HG03521 (cell line): ENCODE results near the gene RAPGEF2.
"Not testable (repeated sequence)": the region's sequence is repeated elsewhere in the genome, so short reads cannot be mapped to it uniquely, and the experiment has no call there.

ENCODE experiments used
- ATAC-seq: cut with Tn5 transposase; IDR thresholded peaks from one replicate; pipeline ENCODE4 v1.9.1; 2021; ENCODE audit warnings: mild to moderate bottlenecking, moderate library complexity; ENCODE audit not compliant: unreplicated experiment

RAPGEF2 gene

GRCh38 chr4:159235779-159236368, 133.0 kb downstream of the RAPGEF2 start:
- ATAC-seq, result no peak

- no peak for ATAC-seq
These were observed 135.1 kb downstream of the RAPGEF2 start for GRCh38 chr4:159237975-159238374.

DNA sequence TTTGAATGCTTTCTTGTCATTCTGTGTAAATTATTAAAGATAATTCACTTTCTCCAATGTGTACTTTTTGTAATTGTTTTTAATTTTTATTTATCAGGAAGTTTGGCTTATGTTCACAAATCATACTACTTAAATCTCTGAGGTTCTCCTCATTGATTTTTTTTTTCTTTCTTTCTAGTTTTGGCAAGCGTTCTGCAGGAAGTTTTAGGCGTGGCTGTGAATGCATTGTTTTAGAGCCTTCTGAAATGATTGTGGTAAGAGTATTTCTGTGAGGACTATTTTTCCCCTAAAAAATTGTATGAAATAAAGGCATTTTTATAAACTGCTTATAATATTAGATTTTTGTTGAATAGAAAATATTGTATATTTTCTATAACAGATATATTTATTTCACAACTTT, 135.8 kb downstream of the RAPGEF2 start:
- no peak for ATAC-seq

GRCh38 chr4:159239629-159240028, 136.8 kb downstream of the RAPGEF2 start:
- no peak for ATAC-seq

DNA sequence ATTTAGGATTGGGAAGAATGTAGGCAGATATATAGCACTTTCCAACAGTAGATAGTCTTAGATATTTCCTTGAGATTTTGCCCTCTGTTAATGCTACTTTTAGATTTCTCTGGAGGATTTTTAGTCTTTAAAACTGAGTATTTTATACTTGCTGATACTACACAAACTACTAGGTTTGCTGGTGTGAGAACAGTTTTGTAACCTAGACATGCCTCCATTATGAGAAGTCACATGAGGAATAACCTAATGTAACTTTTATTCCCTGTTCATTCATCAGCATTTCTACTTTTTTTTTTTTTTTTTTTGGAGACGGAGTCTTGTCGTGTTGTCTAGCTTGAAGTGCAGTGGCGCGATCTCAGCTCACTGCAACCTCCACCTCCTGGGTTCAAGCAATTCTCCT, 137.2 kb downstream of the RAPGEF2 start:
- no peak for ATAC-seq

DNA sequence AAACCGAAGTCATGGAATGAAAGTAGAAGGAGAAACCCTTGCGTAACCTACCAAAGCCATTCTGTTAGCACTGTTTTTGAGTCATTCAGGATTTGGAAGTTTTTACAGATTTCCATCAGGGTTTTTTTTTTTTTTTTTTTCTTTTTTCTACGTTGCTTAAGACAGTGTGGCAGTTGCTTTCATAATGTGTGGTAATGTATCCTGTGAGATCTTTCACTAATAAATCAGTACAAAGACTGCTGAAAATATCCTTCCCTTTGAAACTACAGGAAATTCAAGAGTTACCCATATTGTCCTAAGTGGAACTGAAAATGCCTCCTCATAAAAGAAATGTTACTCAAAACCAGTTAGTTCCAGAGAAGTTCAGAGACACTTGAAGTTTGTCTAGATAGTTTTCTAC, 137.8 kb downstream of the RAPGEF2 start:
- ATAC-seq, result no peak

- no peak for ATAC-seq
These were observed 139.5 kb downstream of the RAPGEF2 start for GRCh38 chr4:159242427-159242826.

DNA sequence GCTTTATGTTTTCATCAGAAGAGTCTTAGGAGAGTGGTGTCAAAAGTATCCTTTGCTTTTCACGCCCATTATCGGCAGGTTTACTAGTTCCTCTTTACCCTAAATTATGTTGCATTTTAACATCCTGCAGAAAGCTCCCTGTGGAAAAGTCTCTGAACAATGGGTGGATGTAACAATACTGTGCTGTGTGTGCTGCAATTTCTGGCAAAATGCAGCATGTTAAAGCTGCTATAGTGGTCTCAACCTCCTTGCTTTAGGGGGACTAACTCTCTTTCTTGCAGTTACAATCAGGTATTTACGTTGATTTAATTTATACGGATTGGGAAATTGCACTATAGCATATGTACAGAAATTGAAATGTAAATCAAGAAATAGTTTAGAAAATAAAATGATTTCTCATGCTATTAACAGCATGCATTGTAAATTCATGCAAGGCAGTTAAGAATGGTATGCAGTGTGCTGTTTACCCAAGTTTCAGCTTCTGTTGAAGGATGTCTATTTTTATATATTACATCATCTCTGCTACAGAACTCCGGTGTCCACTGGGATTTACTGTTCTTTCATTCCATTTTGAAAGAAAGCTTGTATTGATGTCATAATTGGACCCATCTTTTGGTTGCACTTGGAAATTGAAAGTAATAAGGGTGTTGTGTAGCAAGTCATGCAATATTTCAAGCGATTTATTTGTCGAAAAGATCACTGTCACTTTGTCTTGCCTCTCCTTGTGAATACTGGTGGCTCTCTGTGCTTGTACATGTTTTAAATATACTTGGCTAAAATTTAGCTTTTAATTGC, 145.7 kb downstream of the RAPGEF2 start:
- no peak for ATAC-seq

DNA sequence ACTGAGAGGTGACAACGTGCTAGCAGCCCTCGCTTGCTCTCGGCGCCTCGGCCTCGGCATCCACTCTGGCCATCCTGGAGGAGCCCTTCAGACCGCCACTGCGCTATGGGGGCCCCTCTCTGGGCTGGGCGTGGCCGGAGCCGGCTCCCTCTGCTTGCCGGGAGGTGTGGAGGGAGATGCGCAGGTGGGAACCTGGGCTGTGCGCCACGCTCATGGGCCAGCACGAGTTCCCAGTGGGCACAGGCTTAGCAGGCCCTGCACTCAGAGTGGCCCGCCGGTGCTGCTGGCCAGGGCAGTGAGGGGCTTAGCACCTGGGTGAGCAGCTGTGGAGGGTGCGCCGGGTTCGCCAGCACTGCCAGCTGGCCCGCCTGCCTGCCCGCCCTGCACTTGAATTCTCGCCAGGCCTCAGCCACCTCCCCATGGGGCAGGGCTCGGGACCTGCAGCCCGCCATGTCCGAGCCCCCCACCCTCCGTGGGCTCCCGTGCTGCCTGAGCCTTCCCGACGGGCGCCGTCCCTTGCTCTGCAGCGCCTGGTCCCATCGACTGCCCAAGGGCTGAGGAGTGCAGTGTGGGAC, 148.0 kb downstream of the RAPGEF2 start:
- no peak for ATAC-seq

DNA sequence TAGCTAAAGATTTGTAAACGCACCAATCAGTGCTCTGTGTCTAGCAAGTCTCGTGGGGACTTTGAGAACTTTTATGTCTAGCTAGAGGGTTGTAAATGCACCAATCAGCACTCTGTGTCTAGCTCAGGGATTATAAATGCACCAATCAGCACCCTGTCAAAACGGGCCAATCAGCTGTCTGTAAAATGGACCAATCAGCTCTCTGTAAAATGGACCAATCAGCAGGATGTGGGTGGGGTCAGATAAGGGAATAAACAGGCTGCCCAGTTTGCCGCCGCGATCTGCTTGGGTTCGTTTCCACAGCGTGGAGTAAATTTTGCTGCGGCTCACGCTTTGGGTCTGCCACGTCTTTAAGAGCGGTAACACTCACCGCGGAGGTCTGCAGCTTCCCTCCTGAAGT, 148.7 kb downstream of the RAPGEF2 start:
- not testable (repeated sequence) for ATAC-seq

- no peak for ATAC-seq
These were observed 149.6 kb downstream of the RAPGEF2 start for GRCh38 chr4:159252491-159252890.

- ATAC-seq, result no peak
These were observed 153.2 kb downstream of the RAPGEF2 start for GRCh38 chr4:159256037-159256436.

DNA sequence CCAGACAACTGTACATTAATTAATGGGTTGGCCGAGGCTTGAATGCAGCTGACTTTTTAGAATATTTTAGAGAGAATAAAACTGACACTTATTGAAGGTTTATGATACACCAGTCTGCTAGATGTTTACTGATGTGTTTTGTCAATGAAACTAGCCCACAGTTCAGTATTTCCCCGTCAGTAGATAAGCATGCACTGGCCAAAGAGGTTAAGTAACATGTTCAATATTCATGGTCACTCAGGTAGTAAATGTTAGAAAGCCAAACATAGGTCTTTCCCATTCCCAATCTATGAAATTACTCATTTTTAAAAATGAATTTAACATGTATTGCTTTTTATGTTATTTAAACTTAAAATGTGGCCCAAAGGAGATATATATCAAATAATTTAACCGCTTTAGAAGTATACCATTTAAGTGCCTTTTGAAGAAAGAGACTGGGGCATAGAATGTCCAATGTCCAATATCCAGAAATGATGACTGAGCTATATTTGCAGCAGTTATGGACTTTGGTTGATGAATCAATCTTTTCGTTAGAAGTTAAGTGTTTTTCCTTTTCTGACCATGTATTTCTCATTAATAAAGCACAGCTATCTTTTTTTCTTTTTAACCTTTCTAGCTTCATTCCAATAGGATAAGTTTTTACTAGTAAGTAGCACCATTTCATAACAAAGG, 156.1 kb downstream of the RAPGEF2 start:
- ATAC-seq, result no peak

DNA sequence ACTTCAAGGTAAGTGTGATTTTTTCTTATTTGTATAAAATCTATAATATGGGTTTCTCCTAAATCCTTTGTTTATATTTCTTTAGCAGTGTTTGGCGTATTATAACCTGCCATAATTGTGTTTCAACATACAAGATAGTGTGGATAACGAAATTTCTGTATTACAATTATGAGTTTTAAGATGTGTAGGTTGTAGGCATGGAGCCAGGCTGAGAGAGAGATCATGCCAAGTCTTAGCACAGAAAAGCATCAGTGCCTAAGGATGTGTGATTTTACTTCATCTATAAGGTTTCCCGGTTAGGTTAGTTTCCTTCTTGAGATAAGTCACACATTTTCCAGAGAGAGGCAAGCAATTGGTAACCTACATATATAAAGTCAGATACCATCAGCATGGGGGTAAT, 161.2 kb downstream of the RAPGEF2 start:
- no peak for ATAC-seq

DNA sequence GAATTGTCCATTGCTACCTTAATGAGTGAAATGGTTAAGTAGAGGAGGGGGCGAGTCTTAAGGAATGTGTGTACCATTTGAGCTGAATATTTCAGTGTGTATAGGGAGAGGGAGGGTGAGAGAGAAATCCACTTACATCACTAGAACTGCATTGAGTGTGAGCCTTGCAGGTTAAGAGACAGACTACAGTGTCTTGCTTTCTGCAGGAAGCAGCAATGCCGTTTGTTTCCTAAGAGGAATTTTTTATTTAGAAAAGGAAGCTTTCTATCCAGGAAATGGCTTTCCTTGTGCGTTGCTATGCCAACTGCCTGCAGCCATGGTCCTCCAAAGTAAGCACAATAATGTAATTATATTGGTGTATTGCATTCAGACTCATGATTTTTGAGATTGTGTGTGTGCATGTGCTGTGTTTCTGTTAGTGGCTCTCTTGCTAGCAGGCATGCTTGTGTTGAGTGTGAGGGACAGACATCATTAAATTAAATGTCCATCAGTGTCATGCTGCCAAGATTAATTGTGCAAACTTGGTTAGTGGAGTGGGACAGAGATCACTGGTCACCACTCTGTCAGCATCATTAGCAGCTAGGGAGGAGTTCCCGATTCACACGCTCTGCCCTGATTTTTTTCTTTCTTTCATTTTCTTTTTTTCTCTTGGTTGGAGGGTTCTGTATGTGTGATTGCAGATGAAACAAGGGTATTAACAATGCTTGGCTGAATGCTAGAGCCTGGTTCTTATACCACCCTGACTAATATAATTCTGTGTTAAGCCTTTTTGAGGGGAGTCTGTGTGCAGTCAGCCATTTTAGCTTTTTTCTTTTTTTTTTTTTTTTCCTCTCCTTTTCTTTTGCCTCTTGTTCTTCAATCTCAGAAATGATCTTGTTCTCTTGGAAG, 164.3 kb downstream of the RAPGEF2 start:
- ATAC-seq, result peak; percentile 45

- ATAC-seq, result no peak
These were observed 165.0 kb downstream of the RAPGEF2 start for GRCh38 chr4:159267869-159268285.

DNA sequence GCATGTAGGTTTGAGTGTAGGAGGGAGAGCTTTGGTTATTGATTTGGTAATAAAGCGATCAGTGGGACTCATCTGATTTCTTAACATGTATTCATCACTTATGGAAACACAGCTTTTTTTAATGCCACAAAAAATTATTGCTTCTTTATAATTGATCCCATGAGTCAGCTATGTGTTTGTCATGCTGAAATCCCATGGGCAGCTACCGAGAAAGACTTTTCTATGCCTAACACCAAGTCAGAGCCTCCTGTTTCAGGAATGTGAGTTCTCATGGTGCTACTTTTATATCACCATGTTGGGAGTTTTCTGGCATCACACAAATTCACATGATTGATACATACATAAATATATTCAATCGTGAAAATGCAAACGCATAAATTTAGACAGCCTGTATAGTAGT, 165.7 kb downstream of the RAPGEF2 start:
- no peak for ATAC-seq

DNA sequence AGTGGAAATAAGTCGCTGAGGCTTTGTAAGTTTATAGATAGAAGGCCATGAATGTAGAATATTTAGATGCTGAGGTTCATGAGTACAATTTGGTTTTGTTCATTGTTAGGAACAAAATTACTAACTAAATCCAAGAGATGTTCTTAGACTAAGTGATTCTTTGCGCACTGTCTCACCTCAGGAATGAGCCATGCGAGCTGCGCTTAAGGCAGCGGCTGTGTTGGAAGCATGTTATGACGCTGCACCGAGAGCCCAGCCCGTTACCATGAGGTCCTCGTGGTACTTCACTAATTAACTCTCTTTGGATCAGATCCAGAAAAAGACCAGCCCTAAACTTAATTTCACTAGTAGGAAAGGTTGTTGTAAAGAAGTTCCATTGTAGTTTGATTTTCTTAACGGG, 166.2 kb downstream of the RAPGEF2 start:
- no peak for ATAC-seq

DNA sequence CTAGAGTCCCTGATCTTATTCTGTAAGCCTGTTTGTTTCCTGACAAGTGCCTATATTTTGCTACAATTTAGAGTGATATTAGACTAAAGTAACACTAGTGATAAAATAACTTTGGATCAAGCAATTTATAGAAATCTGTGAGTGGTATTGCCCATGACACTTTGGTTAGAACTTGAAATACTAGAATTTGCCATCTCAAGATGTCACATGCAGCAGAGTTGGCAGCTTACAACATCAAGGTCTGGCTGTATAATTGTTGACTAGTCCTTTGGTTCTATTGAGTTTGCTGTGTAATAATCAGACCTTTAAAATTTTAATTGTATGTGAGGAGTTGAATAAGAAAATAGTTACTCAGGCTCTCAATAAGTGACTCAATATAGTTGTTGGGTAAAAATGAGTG, 167.1 kb downstream of the RAPGEF2 start:
- ATAC-seq, result no peak

DNA sequence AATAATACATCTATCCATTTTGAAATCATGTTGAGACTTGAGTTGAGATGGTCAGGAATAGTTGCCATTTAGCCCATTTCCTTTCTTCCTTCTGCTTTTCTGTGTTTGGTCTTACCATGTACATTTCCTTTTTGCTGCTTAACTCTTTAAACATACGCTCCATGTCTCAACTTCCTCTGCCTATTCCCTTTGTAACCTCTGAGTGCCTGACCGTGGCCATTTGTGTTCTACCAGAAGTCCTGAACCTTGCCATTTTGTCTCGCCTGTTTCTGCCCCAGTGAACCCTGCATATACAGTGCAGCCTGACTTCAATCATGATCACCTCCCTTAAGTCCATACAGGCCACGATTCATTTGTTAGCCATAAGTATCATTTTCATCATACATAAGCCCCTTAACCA, 169.0 kb downstream of the RAPGEF2 start:
- ATAC-seq, result no peak
